ENCODE data around the gene CUL5.
"Not testable (repeated sequence)": the region's sequence is repeated elsewhere in the genome, so short reads cannot be mapped to it uniquely, and the experiment has no call there.

Gene CUL5

DNA sequence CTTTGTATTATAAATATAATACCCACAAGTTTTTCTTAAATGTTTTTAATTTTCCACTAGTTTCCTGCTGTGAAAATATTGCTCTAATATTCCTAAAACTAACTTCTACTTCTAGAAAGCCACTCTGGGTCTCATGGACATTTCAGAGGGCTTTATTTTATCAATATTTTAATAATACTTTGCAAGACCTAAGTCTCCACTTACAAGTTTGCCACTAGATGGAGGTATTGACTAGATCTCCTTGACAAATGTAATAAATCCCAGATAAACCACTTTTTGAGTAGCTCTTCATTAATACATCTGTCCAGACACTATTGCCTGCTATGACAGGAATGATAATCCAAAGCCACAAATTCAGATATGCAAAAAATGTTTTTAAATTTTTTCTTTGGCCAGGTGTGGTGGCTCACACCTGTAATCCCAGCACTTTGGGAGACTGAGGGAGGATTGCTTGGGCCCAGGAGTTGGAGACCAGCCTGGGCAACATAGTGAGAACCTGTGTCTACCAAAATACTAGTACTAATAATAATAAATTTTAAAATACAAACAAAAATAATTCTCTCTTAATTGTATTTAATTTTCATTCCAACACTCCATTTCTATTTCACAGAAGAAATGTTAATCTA is 109.2 kb downstream of the CUL5 start:
- DNase-seq = peak; percentile 23

DNA sequence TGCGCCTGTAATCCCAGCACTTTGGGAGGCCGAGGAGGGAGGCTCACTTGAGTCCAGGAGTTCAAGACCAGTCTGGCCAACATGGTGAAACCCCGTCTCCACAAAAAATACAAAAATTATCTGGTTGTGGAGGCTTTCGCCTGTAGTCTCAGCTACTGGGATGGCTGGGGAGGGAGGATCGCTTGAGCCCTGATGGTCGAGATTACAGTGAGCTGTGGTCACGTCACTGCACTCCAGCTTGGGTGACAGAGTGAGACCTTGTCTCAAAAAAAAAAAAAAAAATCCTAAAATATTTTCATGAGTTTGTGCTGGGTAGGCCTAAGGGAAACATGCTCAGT is 112.2 kb downstream of the CUL5 start:
- not testable (repeated sequence) for DNase-seq

DNA sequence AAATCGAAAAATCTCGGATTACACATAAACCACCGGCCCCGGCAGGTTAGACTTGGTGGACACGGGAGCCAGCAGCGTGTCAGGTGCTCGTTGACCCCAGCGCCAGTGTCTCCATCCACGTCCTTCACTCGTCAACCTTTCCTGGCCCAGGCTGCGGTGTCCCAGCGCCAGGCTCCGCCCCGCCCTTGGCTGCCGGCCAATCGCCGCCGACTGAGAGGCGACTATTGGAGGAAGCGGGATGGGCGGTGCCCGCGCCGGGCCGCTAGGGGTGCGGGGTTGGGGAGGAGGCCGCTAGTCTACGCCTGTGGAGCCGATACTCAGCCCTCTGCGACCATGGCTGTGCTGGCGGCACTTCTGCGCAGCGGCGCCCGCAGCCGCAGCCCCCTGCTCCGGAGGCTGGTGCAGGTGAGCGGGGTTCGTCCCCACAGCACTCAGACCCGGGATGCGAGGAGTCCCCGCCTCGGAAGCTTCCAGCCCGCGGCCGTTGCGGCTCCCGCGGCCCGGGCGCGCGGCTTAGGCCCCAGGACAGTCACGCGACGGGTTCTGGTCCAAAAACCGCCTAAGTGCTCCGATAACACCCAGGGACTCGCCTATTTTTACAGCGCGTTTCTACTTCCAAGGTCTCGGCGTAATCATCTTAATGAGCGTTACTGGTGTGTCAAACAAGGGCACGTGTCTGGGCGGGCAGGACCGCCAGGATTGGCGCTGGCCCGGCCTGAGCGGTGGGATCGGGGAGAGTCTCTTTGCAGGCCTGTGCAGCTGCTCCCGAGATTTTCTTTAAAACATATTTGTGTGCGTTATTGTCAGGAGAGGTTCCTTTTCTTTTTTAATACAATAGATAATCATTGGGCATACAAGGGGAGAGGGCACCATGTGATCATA is 112.8 kb downstream of the CUL5 start, which contains the start of gene ACAT1:
Gene ACAT1, plus strand, starts transcription at position 294 of the 882 bp plus-strand sequence. Its CDS starts 40 bp downstream, at position 334.
- peak; percentile 85 for DNase-seq

DNA sequence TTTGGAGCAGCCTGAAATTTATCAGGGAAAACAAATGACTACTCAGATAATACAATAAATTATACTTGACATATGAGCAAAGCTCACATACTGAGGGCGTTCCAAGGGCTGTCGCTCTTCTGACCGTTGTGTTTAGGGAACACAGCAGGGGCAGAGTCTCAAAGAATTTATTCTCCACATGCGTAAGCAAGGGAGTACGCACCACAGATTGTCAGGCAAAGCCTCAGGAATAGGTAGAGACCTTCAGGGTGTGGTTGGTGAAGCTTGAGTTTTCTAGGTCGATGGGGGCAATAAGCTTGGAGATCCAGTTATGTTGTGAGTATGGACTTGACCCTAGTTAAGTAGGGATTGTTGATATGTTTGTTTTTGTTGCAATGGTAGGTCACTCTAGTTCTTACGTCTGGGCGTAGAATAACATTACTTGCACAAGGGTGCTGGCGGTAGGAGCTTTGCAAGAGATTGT is 113.5 kb downstream of the CUL5 start:
- DNase-seq = no peak

DNA sequence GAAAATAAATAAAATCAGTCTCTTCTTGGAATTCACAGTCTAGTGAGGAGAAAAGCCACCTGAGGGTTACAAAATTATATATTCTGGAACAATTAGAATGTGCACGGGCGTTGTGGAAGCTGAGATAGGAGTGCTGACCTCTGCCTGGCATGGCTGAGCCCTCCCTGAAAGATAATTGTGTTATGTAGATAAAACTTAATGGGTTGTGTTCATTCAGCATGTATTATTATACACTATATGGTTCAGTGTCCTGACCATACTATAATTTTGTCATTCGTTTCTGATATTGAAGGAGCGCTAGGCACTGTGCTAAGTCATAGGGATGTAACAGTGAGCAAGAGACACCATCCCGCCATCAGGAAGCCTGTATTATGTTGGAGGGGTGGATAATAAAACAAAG is 116.4 kb downstream of the CUL5 start:
- no peak for DNase-seq

DNA sequence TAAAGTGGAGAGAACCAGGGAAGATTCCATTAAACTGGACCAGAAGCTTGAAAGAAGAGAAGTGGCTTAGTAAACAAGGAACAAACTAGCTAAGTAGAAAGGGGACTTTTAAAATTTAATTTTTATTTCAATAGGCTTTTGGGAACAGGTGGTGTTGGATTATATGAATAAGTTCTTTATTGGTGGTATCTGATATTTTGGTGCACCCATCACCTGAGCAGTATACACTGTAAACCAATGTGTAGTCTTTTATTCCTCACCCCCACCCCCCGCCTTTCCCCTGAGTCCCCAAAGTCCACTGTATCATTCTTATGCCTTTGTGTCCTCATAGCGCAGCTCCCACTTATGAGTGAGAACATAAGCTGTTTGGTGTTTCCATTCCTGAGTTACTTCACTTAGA is 120.1 kb downstream of the CUL5 start:
- DNase-seq = no peak

DNA sequence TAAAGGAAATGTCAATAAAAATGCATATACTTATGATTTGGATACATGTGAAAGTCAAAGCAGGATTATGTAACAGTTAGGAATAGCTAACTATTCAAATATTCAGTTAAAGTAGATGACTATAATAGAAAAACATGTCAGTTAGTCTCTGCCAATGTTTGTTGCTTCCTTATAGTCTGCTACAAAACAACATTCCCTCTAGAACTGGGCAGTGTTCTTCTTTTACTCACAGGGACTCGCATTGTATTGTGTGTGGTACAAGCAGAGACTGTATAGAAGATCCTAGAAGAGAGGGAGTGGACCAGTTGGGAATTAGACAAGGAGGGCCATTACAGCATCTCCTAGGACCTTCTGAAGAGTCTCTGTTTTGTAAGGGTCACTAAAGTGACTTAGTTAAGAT is 123.3 kb downstream of the CUL5 start:
- no peak for DNase-seq

DNA sequence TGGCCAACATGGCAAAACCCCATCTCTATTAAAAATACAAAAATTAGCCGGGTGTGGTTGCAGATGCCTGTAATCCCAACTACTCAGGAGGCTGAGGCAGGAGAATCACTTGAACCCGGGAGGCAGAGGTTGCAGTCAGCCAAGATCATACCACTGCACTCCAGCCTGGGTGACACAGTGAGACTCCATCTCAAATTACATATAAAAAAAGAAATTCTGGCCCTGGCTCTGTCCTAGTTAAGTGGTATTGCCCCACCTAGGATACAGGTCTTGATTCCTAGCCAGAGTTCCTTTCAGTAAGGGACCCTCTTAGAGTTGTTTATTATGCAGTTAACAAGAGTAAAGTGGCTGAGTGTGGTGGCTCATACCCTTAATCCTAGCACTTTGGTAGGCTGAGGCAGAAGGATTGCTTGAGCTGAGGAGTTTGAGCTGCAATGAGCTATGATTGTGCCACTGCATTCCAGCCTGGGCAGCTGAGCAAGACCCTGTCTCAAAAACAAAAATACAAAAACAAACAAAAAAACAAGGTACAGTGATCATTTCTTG is 124.4 kb downstream of the CUL5 start:
- not testable (repeated sequence) for DNase-seq

DNA sequence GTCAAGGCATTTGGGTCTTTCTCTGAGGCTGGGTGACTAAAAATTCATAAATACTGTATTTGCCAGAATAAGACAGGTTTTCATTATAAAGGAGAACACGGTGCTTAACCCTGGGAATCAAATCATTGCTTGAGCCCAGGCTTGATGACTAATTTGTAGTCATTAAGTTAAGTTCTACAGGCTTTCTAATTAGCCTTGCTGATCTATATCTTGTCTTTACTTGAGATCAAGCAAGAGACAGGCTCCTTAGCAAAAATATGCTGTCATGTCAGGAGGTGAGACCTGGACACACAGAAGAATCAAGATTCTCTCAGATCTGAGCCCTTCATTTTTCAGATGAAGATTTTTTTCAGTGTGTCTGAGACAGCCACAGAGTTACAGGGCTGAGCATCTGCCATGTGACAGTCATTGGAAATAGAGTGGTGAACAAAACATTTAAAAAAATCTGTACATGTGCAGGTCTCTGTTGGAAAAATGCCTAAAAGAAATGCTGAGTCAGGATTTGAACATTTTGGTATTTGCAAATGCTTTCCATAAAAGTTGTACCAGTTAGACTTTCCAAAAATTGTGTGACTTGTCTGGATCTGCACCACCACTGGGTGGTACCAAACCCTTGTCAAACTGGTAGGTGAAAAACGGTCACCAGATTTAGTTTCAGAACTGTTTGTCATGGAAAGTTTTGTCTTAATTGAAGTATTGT is 127.3 kb downstream of the CUL5 start:
- no peak for DNase-seq

DNA sequence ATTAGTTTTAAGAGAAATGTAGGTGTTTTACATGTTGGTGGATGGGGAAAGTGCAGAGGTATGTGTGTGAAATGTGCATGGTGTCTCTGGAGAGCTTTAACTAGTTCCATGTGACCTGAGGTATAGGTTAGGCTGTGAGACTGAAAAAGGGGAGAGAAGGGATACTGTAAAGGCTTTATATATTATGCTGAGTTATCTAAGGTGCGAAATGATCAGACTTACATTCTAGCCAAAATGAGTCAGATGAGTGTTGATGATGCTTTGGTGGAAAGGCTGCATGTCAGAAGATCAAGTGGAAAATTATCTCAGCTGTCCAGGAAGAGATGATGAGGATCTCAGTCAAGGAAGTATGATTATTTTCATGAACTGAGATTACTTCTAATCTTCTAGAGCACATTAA is 128.5 kb downstream of the CUL5 start:
- no peak for DNase-seq

DNA sequence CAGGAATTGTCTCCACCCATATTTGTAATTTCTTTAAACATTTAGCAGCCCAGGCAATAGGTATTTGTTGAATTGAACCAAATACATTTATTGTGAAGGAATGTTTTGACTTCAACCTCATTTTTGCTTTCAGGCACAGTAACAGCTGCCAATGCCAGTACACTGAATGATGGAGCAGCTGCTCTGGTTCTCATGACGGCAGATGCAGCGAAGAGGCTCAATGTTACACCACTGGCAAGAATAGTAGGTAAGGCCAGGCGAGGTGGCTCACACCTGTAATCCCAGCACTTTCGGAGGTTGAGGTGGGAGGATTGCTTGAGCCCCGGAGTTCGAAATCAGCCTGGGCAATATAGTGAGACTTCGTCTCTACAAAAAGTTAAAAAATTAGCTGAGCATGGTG is 133.6 kb downstream of the CUL5 start:
- DNase-seq = no peak

DNA sequence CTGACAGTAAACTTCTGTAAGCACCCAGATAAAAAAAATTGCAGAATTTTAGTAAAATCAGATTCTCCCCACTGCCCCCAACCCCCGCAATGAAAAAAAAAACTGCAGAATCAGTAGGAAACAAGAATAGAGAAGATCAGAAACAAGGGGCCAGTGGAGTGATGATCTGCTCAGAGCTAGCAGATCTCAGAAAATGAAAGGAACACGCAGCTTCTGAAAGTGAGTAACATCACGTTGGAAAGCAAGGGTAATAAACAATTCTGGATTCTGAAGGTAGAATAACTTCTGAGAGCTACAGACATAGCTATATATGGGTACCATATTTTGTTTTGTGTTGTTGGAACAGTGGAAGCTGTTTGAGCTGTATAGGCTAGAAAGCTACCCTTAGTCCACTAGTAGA is 135.9 kb downstream of the CUL5 start:
- DNase-seq = no peak

DNA sequence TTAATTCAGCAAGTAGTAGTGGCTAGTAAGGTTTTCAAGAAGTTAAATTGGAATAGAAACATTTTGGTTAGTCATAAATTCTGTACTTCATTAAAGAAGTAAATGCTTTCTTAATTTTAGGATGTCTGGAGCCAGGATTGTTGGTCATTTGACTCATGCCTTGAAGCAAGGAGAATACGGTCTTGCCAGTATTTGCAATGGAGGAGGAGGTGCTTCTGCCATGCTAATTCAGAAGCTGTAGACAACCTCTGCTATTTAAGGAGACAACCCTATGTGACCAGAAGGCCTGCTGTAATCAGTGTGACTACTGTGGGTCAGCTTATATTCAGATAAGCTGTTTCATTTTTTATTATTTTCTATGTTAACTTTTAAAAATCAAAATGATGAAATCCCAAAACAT is 138.5 kb downstream of the CUL5 start:
- DNase-seq = no peak

DNA sequence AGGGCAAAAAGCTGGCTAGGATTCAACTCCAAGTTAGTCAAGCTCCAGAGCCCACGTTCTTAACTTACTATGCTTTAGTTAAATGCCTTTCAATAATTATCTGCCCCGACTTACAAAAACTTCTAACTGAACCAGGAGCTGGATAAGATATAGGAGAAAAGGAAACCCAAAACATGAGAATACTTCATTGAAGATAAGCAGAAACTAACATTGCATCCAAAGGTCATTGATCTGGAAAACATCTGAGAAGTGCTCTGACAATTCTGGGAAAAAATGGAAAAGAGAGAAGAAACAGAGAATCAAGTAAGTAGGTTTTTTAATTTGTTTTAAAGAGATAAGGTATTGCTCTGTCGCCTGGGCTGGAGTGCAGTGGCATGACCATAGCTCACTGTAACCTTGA is 139.9 kb downstream of the CUL5 start:
- DNase-seq = no peak

DNA sequence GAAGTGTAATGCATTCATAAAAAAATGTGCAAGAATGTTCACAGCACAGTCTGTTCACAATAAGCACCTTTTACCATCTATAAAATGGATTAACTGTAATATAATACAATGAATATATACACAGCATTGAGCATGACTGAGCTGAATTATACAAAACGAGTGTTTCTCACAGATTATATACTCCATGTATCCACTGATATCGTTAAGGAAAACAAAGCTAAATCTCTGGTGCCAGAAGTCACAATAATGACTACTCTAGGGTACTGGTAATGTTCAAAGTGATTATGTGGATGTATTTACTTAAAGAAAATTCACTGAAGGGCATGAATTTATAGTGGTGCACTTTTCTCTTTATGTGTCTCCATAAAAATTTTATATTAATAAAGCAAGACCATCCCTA is 145.9 kb downstream of the CUL5 start:
- no peak for DNase-seq
